Ureter (tissue), 1 donor: Measurements from ENCODE around the gene INKA1. TPM values are rescaled to one million over a fixed set of nuclear protein-coding genes. Genes with fewer than 3 reads are reported as not detected.
A peak's percentile ranks its signal among the peaks of the same experiment; 100 is the strongest.

ENCODE experiments used
- DNase-seq: peaks from one replicate; pipeline ENCODE4 v3.0.0-alpha.2; 2020; ENCODE audit warnings: low spot score
- total RNA-seq: library from RNA; stranded (reverse); gene quantifications from one replicate; pipeline ENCODE4 v1.2.4, GENCODE V29; 2023
- donor health status: DM: yes; HTN: yes; CAD: no.

INKA1 gene
- total RNA-seq, 1 donor from 2014 or later, result 13.8 TPM

- DNase-seq, result peak; percentile 100
These were observed 16.5 kb upstream of the INKA1 start, which contains the start of gene IP6K1 for GRCh38 chr3:49786357-49787181. Gene IP6K1, minus strand, starts transcription at chr3:49786542. Its CDS starts 38,502 bp downstream, at chr3:49748040.

GRCh38 chr3:49787182-49787464 is 15.9 kb upstream of the INKA1 start:
- no peak for DNase-seq

DNA sequence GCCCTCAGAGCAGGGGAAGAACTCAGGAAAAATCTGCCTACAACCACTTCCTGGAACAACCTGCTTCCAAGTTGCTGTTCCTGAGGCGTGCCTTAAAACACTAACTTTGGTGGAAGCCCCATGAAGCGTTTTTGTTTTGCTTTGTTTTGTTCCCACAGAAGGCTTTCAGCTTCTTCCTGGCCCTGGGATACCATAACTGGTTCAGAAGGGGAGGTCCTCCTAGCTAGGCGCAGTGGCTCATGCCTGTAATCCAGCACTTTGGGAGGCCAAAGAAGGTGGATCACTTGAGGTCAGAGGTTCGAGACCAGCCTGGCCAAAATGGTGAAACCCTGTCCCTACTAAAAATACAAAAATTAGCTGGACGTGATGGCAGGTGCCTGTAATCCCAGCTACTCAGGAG is 15.5 kb upstream of the INKA1 start:
- no peak for DNase-seq

- DNase-seq, result no peak
These were observed 15.0 kb upstream of the INKA1 start for GRCh38 chr3:49788056-49788455.

- no peak for DNase-seq
These were observed 12.2 kb upstream of the INKA1 start for GRCh38 chr3:49790626-49791411.

- no peak for DNase-seq
These were observed 11.5 kb upstream of the INKA1 start for GRCh38 chr3:49791571-49791970.

DNA sequence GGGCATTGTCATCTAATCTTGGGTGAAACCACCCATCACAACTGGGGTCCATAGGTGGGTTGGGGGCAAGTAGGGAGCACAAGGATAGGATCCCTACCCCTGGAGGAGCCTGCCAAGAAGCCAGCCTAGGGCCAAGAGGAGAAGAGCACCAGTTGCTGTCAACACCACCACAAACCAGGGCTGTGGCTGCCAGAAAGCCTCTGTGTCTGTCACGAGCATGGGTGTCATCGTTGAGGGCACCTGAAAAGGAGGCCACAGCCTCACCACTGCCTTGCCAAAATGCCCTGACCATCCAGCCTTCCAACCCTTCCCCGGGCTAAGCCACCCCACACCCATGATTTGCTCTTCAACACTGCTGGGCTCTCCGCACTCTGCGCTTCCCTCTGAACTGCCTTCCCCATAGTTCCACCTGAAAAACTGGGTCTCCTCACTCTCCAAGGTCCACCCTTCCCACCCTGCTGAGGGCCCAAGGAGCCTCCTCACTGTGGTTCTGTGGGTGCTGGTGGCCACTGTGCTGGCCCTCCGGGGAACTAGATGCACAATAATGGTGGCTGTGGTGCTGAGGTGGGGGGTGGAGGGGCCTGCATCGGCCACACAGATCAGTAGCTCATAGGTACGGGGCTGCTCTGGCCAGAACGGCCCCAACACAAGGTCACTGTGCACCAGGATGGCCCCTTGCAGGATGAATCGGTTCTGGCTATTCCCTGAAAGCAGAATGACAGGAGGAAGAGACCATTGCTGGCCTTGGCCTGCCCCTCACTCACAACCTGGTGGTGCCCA is 10.5 kb upstream of the INKA1 start:
- no peak for DNase-seq

GRCh38 chr3:49793486-49794085 is 9.5 kb upstream of the INKA1 start:
- no peak for DNase-seq

- no peak for DNase-seq
These were observed 8.6 kb upstream of the INKA1 start for GRCh38 chr3:49794431-49794830.

GRCh38 chr3:49794926-49795905 is 7.8 kb upstream of the INKA1 start:
- no peak for DNase-seq

GRCh38 chr3:49799105-49799504 is 4.0 kb upstream of the INKA1 start:
- no peak for DNase-seq

DNA sequence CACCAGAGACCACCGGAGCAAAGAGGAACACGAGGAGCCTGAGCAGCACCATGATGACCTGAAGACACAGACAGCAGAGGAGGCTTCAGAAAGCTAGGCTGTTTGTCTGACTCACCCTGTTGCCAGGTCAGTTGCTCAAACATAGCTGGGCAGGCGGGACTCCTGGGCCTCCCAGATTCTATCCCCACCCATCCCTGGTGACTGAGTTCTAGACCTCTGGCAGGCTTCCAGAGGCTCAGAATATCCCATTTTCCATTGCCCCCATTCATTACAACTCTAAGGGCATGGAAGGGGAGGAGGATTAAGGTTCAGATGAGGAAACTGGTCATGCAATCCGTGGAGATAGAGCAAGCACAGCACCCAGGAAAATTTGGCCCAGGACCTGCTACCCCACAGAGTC is 3.3 kb upstream of the INKA1 start, which contains the start of gene CDHR4:
Gene CDHR4 (minus strand): TSS at position 113 of the 400 bp plus-strand sequence. CDS start 61 bp downstream, at position 52.
- no peak for DNase-seq

GRCh38 chr3:49801160-49801559 is 1.9 kb upstream of the INKA1 start:
- DNase-seq, result no peak

- DNase-seq, result peak; percentile 84
These were observed 542 bp downstream of the INKA1 start for GRCh38 chr3:49803465-49804140.

GRCh38 chr3:49804141-49805041 is 1.3 kb downstream of the INKA1 start:
- DNase-seq, result no peak

- DNase-seq, result peak; percentile 75
These were observed 2.3 kb downstream of the INKA1 start for GRCh38 chr3:49805367-49805782.

DNA sequence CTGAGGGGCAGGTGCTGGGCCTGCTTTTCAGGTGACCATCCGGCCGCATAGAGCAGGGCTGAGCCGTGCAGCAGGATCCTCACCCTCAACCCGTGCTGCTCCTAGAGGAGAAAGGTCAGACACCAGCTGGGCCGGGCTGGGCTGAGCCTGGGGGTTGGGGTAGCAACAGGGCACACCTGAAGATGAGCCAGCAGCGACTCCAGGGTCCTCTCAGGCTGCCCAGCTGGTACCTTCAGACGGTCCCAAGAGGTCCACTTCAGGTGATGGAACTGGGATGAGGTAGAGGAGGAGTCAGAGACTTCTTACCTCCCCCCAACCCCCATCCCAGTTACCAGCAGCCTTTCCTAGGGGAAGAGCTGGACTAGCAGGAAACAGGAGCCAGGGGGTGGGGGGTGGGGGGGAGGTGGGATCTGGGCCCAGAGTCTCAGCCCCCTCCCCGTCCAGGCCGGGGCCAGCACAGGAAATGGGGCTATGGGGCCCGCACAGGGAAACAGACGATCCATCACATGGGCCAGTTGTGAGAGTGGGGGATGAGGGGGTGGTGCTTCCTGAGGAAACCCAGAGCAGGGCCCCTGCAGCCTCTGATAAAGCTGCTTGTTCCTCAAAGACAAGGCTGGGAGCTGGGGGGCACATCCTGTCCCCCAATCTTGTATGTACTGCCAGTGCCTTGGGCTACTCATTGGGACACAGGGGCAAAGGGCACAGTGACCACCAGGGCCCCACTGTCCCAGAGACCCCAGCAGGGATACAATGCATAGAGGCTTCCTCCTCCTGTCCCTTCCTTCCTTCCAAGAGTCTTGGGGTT is 3.0 kb downstream of the INKA1 start:
- DNase-seq, result no peak

GRCh38 chr3:49806850-49807249 is 3.8 kb downstream of the INKA1 start:
- no peak for DNase-seq
